ENCODE results near the gene RGS6. TPM values are rescaled to one million over a fixed set of nuclear protein-coding genes. Genes with fewer than 3 reads are reported as not detected.

The RGS6 gene
- total RNA-seq, 2 experiments from 2014 or later = not detected

GRCh38 chr14:72186523-72186922, 254.3 kb downstream of the RGS6 start:
- H3K4me2 ChIP-seq (ENCODE audit: low read length) = no peak overlapping the region
- no peak overlapping the region for H3K4me3 ChIP-seq (ENCODE audit: low read depth, low read length, poor library complexity, severe bottlenecking)
- no peak overlapping the region for H3K27ac ChIP-seq (ENCODE audit: low read depth, low read length, poor library complexity, severe bottlenecking)
- TF ChIP-seq EZH2phosphoT487 (IDR thresholded peaks at IDR 0.05; ENCODE audit: borderline replicate concordance, low read depth, low read length) (no peak), CTCF (conservative IDR thresholded peaks at IDR 0.05; ENCODE audit: low read length) (no peak)
- H3K9me2 ChIP-seq (ENCODE audit: insufficient read depth, low read length) = no peaks in the 10 kb centered on the region
- BruUV-seq (replicated peaks) = no TSS peak
- CTCF ChIA-PET (ENCODE audit: unreplicated experiment) = no interaction called here
- no peak for DNase-seq (ENCODE audit: low spot score)
- no peaks in the 10 kb centered on the region for H3K4me1 ChIP-seq (ENCODE audit: insufficient read depth, low read length, poor library complexity, severe bottlenecking)
- H2AFZ ChIP-seq (ENCODE audit: low read length) = no peak overlapping the region
- POLR2A ChIA-PET = no interaction called here
- H3K9me3 ChIP-seq (ENCODE audit: low read length) = no peaks in the 10 kb centered on the region
- no peaks in the 10 kb centered on the region for H4K20me1 ChIP-seq (ENCODE audit: insufficient read depth, low read length)
- no peaks in the 10 kb centered on the region for H3K36me3 ChIP-seq (ENCODE audit: insufficient read depth, low read length)
- no peaks in the 10 kb centered on the region for H3K79me2 ChIP-seq (ENCODE audit: insufficient read depth, low read depth, low read length)
- intact Hi-C loops (cut with micrococcal nuclease; ENCODE audit: unreplicated experiment) = no loop called here

- POLR2A ChIA-PET = no interaction called here
- Histone ChIP-seq H2AFZ (ENCODE audit: low read length) (no peak overlapping the region), H4K20me1 (ENCODE audit: insufficient read depth, low read length) (no peaks in the 10 kb centered on the region), H3K4me3 (ENCODE audit: low read depth, low read length, poor library complexity, severe bottlenecking) (no peak overlapping the region), H3K4me2 (ENCODE audit: low read length) (no peak overlapping the region), H3K4me1 (ENCODE audit: insufficient read depth, low read length, poor library complexity, severe bottlenecking) (no peaks in the 10 kb centered on the region), H3K79me2 (ENCODE audit: insufficient read depth, low read depth, low read length) (no peaks in the 10 kb centered on the region), H3K9me3 (ENCODE audit: low read length) (no peaks in the 10 kb centered on the region), H3K27ac (ENCODE audit: low read depth, low read length, poor library complexity, severe bottlenecking) (no peak overlapping the region), H3K36me3 (ENCODE audit: insufficient read depth, low read length) (no peaks in the 10 kb centered on the region), H3K9me2 (ENCODE audit: insufficient read depth, low read length) (no peaks in the 10 kb centered on the region)
- intact Hi-C loops (cut with micrococcal nuclease; ENCODE audit: unreplicated experiment) = no loop called here
- CTCF ChIA-PET (ENCODE audit: unreplicated experiment) = no interaction called here
- no TSS peak for BruUV-seq (replicated peaks)
- no peak for DNase-seq (ENCODE audit: low spot score)
- no peak for TF ChIP-seq CTCF (conservative IDR thresholded peaks at IDR 0.05; ENCODE audit: low read length)
Observed at GRCh38 chr14:72196237-72197015, 264.2 kb downstream of the RGS6 start.

- Histone ChIP-seq H4K20me1 (ENCODE audit: insufficient read depth, low read length) (no peaks in the 10 kb centered on the region), H3K79me2 (ENCODE audit: insufficient read depth, low read depth, low read length) (no peaks in the 10 kb centered on the region), H3K27ac (ENCODE audit: low read depth, low read length, poor library complexity, severe bottlenecking) (no peak overlapping the region), H3K9me2 (ENCODE audit: insufficient read depth, low read length) (no peaks in the 10 kb centered on the region), H3K36me3 (ENCODE audit: insufficient read depth, low read length) (no peaks in the 10 kb centered on the region), H3K9me3 (ENCODE audit: low read length) (no peaks in the 10 kb centered on the region), H2AFZ (ENCODE audit: low read length) (no peak overlapping the region), H3K4me2 (ENCODE audit: low read length) (no peak overlapping the region), H3K4me1 (ENCODE audit: insufficient read depth, low read length, poor library complexity, severe bottlenecking) (no peaks in the 10 kb centered on the region), H3K4me3 (ENCODE audit: low read depth, low read length, poor library complexity, severe bottlenecking) (no peak overlapping the region)
- no peak for DNase-seq (ENCODE audit: low spot score)
- ChIA-PET CTCF (ENCODE audit: unreplicated experiment) (no interaction called here), POLR2A (no interaction called here)
- no peak for TF ChIP-seq CTCF (conservative IDR thresholded peaks at IDR 0.05; ENCODE audit: low read length)
- TF ChIP-seq EZH2phosphoT487 (IDR thresholded peaks at IDR 0.05; ENCODE audit: borderline replicate concordance, low read depth, low read length) = no peak
- no TSS peak for BruUV-seq (replicated peaks)
- intact Hi-C loops (cut with micrococcal nuclease; ENCODE audit: unreplicated experiment) = no loop called here
Observed at GRCh38 chr14:72201645-72202044, 269.4 kb downstream of the RGS6 start.

Measured in OCI-LY7 (cell line).